KOPT-K1 (cell line): ENCODE data around the gene RBM22.
"Not testable (repeated sequence)": the region's sequence is repeated elsewhere in the genome, so short reads cannot be mapped to it uniquely, and the experiment has no call there.

Source experiments
- H3K27ac ChIP-seq: fragments of 200-600 bp; sonication (generic); 2 replicates; pipeline ENCODE4 v1.5.1; 2016; ENCODE audit warnings: antibody characterized with exemption, mild to moderate bottlenecking, low read depth, low read length; ENCODE audit not compliant: poor library complexity, severe bottlenecking
- H3K36me3 ChIP-seq: fragments of 200-600 bp; sonication (generic); 2 replicates; pipeline ENCODE4 v1.5.1; 2017; ENCODE audit warnings: antibody characterized with exemption, mild to moderate bottlenecking, low read length, moderate library complexity; ENCODE audit not compliant: insufficient read depth
- H3K9me3 ChIP-seq: fragments of 200-600 bp; sonication (generic); 2 replicates; pipeline ENCODE4 v1.5.1; 2017; ENCODE audit warnings: antibody characterized with exemption, low read length, mild to moderate bottlenecking; ENCODE audit not compliant: insufficient read depth, poor library complexity, severe bottlenecking

RBM22 gene

DNA sequence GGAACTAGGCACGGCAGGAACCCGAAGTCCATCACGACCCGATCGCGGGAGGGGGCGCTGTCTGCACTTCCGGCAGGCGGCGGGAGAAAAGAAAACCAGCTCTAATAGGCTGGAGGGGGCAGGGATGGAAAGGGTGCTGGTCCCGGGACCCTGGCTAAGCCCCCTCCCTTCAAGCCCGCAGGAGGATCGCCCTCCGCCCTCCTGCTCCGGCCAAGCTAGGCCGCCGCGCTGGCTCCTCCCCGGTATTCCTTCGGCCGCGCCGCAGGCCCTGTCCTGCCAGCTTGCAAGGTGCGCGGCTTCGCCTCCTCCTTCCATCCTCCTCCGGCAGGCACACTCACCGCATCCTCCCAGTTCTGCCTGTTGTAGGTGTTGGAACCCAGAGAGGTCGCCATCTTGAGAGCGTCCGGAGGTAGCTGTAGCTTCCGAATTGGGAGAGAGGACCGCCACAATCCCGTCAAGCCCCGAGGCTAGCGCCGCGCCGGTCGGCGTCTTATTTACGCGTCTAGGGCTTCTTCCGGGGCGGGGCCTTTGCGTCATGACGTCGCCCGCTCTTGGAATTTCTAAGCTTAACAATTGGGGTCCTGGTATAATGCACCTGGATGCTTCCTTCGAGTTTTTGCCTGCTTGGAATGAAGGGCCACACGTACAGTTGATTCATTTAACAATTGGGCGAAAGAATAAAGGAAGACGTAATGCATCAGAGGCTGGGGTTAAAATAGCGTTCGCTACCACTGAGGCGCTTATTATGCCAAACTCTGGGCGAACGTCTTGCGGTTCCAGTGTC lies at the start of gene RBM22:
Gene RBM22 (minus strand): TSS at position 469 of the 784 bp plus-strand sequence. CDS start 77 bp downstream, at position 392.
- no peaks in the 10 kb centered on the region for H3K9me3 ChIP-seq
- H3K36me3 ChIP-seq: peaks cover 39% of the 10 kb centered on the region
- peak within 1 kb of the TSS; percentile 90 for H3K27ac ChIP-seq

DNA sequence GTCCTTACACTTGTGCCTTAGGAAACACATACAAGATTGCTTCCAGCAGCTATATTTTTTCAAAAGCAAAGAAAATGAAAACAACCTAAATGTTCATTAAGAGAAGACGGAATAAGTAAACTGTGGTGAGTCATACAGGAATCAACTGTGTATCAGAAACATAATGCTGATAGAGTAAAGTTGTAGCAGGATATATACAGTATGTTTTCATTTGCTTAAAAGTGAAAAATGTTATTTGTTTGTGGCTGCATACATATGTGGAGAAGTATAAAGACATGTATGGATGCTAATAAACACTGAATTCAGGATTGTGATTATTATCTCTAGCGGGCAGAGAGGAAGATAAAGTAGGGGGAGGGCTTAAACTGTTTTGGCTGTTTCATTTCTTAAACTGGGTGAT lies 49.6 kb upstream of the RBM22 start:
- no peak overlapping the region for H3K27ac ChIP-seq
- no peaks in the 10 kb centered on the region for H3K9me3 ChIP-seq
- H3K36me3 ChIP-seq: peaks cover 67% of the 10 kb centered on the region

DNA sequence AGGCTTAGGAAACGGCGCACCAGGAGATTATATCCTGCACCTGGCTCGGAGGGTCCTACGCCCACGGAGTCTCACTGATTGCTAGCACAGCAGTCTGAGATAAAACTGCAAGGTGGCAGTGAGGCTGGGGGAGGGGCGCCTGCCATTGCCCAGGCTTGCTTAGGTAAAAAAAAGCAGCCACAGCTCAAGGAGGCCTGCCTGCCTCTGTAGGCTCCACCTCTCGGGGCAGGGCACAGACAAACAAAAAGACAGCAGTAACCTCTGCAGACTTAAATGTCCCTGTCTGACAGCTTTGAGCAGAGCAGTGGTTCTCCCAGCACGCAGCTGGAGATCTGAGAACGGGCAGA lies 42.3 kb upstream of the RBM22 start:
- H3K9me3 ChIP-seq, H3K27ac ChIP-seq: not testable (repeated sequence)
- H3K36me3 ChIP-seq: peaks cover 25% of the 10 kb centered on the region

DNA sequence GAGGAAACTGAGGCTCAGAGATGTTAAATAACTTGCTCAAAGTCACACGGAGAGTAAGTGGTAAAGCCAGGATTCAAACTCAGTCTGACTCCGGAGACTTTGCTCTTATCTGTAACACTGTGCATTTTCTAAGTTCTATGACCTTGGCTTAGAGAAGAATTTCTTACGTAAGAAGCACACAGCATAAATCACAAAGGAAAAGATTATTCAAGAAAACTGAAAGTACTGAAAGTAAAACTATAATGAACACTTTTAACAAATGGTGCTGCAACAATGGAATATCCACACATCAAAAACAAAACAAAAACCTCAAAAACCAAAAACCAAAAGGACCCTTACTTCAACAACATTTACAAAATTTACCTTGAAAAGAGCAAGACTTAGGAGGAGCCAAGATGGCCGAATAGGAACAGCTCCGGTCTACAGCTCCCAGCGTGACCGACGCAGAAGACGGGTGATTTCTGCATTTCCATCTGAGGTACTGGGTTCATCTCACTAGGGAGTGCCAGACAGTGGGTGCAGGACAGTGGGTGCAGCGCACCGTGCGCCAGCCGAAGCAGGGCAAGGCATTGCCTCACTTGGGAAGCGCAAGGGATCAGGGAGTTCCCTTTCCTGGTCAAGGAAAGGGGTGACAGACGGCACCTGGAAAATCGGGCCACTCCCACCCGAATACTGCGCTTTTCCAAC lies 41.7 kb upstream of the RBM22 start:
- Histone ChIP-seq H3K27ac (peak overlapping the region; percentile 49), H3K36me3 (peaks cover 25% of the 10 kb centered on the region)
- H3K9me3 ChIP-seq: not testable (repeated sequence)

DNA sequence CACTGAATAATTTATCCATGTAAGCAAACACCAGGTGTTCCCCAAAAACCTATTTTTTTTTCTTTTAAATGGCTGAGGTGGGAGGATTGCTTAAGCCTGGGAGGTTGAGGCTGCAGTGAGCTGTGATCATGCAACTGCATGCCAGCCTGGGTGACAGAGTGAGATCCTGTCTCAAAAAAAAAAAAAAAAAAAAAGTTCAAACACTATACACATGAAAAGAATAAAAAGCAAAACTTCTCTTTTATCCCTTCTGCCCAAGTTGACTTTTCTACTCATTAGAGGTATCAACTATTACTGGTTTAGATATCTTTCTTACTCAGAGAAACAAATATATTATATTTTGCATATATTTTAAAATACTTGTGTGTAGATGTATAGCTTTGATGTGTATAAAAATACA lies 40.1 kb upstream of the RBM22 start:
- Histone ChIP-seq H3K27ac (no peak overlapping the region), H3K36me3 (peaks cover 36% of the 10 kb centered on the region), H3K9me3 (peaks cover 10% of the 10 kb centered on the region)

DNA sequence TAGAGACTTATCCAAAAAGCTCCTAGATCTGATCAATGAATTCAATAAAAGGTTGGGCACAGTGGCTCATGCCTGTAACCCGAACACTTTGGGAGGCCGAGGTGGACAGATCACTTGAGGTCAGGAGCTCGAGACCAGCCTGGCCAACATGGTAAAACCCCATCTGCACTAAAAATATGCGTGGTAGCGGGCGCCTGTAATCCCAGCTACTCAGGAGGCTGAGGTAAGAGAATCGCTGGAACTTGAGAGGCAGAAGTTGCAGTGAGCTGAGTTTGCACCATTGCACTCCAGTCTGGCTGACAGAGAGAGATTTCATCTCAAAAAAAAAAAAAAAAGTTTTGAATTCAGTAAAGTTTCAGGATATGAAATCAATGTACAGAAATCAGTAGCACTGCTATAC lies 38.0 kb upstream of the RBM22 start:
- H3K9me3 ChIP-seq: peaks cover 10% of the 10 kb centered on the region
- no peak overlapping the region for H3K27ac ChIP-seq
- peaks cover 57% of the 10 kb centered on the region for H3K36me3 ChIP-seq

DNA sequence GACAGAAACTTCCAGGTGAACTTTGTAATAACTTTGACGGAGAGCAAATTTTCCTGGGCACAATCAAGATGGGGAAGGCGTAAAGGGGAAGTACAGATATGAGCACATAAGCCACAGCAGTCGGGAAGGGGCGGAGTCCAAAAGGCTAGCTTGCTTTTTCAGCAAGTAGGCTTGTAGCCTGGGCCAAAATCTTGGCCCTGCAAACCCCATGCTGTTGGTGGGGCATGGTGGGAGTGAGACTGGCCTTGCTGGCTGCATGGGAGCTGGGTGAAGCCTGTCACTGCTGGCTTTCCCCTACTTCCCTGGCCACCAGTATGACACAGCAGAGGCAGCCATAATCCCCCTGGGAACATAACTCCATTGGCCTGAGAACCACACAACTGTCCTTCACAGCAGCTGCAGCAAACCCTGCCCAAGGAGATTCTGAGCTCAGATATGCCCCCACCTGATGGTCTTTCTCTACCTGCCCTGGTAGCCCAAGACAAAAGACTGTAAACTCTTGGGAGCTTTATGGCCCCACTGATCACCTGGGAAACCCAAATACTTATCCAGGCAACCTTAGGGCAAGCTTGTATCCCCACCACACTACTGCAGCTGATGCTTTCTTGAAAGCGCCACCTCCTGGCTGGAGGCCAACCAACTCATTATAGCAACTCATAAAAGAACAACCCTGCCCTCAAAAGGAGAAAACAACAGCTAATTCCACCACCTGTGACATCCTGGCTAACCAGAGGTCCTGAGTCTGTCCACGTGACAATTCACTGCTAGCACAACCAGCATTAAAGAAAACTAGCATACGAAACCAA lies 33.9 kb upstream of the RBM22 start:
- Histone ChIP-seq H3K27ac (no peak overlapping the region), H3K9me3 (peaks cover 10% of the 10 kb centered on the region), H3K36me3 (peaks cover 78% of the 10 kb centered on the region)

DNA sequence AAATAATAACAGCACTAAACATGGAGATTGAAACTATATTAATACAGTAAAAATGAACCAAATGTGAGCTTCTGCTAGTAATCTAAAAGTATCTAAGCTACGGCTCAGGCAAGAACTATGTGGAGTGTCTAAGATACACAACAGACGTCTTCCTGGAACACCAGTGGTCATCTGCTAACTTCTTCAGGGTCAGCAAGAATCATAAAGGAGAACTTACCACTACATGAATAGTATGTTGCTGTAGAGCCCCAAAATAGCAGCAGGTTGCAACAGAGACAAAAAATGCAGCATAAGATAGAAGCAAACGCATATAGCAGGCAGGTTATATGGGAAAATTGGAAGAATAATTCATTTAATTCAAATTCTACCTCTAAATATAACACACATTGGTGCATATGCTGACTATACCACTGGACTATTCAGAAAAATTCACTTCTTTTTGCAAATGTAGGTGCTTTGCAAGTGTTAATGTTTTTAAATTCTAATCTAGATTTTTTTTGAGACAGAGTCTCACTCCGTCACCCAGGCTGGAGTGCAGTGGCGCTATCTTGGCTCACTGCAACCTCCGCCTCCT lies 30.9 kb upstream of the RBM22 start:
- Histone ChIP-seq H3K27ac (no peak overlapping the region), H3K36me3 (peaks cover 99% of the 10 kb centered on the region), H3K9me3 (peaks cover 7% of the 10 kb centered on the region)

DNA sequence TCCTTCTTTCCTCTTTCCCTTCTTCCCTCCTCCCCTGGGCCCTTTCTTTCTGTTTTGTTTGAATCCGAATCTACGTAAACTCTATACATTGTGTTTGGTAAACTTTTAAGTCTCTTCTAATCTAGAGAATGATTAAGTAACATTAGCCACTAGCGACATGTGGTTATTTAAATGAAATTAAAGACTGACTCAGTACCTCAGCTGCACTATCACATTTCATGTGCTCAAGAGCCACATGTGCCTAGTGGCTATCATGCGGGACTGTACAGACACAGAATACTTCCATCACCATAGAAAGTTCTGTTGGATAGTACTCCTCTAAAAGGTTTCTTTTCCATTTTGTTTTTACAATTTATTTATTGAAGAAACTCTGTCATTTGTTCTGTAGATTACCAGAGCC lies 29.0 kb upstream of the RBM22 start:
- Histone ChIP-seq H3K36me3 (peaks cover 97% of the 10 kb centered on the region), H3K27ac (no peak overlapping the region), H3K9me3 (no peaks in the 10 kb centered on the region)

DNA sequence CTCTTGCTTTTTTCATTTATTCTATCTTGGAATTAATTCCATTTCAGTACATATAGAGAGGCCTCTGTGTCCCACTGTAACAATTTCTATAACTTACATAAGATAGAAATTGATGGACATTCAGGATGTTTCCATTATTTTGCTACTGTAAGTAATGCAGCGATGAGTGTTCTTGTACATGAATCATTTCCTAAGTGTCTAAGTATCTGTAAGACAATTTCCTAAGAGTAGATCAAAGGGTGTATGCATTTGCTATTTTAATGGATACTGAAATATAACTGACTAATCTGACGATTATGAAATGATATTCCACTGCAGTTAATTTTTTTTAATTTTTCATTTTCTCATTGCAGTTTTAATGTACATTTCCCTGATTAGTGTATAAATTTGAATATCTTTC lies 23.0 kb upstream of the RBM22 start:
- H3K27ac ChIP-seq: no peak overlapping the region
- peaks cover 97% of the 10 kb centered on the region for H3K36me3 ChIP-seq
- H3K9me3 ChIP-seq: no peaks in the 10 kb centered on the region

DNA sequence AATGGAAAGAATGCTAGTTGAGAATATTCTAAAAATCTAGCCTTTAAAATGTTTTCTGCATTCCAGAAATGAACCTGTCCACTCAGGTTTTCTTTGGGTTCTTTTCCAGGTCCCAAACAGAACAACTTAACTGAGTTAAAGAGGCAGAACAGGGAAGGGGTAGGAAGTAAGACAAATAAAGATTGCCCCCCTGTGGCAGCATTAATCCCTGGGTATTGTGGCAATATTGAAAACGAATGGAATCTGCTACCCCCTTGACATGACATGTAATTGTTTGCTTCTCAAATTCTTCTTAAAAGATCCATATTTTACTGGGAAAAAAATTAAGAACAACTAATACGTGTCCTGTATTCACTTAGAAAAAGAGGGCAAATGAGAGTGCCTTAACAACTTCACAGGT lies 9.3 kb upstream of the RBM22 start:
- Histone ChIP-seq H3K27ac (no peak overlapping the region), H3K36me3 (peaks cover 87% of the 10 kb centered on the region), H3K9me3 (no peaks in the 10 kb centered on the region)

DNA sequence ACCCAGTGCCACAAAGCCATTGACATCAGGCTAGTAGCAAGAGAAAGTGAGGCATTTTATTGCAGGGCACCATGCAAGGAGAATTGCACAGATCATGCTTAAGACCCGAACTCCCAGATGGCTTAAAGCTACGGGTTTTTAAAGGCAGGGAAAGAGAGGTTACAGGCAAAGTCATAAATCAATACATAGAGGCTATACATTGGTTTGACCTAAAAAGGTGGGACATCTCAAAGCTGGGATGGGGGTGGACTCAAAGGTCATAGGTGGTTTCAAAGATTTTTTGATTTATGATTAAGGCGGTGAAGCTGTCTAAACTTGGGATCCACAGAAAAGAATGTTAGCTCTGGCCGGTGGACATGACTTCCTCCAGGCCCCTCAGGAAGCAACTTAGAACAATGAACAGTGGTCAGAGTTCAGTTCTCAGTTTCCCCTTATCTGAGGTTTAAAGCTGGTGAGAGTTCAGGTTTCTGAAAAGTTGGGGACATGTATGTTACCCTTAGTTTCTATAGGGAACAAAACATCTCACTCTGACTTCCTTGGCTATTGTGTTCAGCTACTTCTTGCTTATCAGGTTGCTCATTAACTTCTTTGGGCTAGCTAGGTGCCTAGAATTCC lies 6.0 kb upstream of the RBM22 start:
- peaks cover 55% of the 10 kb centered on the region for H3K36me3 ChIP-seq
- H3K27ac ChIP-seq: no peak overlapping the region
- no peaks in the 10 kb centered on the region for H3K9me3 ChIP-seq

DNA sequence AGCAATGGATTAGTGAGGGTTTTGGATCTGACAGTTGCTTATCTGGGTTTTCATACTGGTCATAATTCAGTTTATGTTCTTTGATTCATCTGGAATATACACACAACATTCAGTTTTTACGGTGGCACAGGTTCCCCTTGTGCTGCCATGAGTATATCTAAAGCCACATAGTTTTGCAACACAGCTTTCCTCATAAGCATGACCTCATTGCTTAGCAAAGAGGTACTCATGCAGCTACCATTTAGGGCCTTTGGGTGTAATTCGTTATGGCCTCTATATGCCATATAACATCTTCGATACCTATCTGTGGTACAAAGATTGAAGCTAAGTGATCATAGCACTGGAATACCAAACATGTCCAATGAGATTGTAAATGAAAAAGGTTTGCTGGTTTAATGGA lies 2.9 kb upstream of the RBM22 start:
- Histone ChIP-seq H3K9me3 (no peaks in the 10 kb centered on the region), H3K36me3 (peaks cover 32% of the 10 kb centered on the region), H3K27ac (no peak overlapping the region)

DNA sequence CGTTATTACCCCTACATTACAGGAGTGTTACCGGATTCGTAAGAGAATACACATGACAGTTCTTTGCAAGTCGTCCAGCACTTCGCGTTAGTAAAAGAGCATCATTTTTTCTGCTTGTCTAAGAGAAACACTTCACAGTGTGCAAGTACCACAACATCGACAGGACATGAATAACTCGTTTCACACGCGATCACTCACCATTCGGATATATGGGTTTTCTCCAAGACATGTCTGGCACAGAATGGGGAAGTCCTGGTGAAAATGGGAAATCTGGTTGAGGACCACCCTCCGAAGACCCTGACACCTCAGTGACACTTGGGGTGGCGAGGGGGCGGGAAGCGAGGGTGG lies 642 bp downstream of the RBM22 start:
- Histone ChIP-seq H3K27ac (peak overlapping the region; percentile 90), H3K36me3 (peaks cover 44% of the 10 kb centered on the region), H3K9me3 (no peaks in the 10 kb centered on the region)

DNA sequence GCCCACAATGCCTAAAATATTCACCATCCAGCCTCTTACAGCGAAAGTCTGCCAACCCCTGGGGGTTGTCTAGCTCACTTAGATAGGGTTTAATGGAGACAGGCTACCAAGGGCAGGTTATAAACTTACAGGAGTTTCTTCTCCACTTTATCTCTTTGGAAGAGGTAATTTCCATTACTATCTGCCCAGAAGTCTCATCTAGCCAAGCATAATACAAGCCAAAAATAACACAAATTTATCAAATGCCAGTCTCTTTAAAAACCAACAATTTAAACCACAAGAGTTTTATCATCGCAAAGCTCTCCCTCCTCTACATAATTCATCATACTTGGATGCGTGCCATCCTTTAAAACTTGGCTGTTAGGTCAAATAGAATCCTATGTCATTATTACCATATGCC lies 6.2 kb downstream of the RBM22 start:
- Histone ChIP-seq H3K36me3 (peaks cover 98% of the 10 kb centered on the region), H3K9me3 (no peaks in the 10 kb centered on the region)

More for the DNA sequence above, 6.2 kb downstream of the RBM22 start:
- no peak overlapping the region for H3K27ac ChIP-seq
